ENCODE measurements around the gene PPM1G. TPM values are rescaled to one million over a fixed set of nuclear protein-coding genes. Genes with fewer than 3 reads are reported as not detected.

Gene PPM1G
- total and polyA plus RNA-seq, 2 experiments from 2014 or later, result 183 to 201 TPM

- TF ChIP-seq ZNF114 (CRISPR knock-in tag; IDR thresholded peaks at IDR 0.05), result no peak
- TF ChIP-seq CREB1 (CRISPR knock-in tag; IDR thresholded peaks at IDR 0.05; ENCODE audit: low read depth), result no peak
- no peak for TF ChIP-seq ZNF462 (CRISPR knock-in tag; IDR thresholded peaks at IDR 0.05)
- TF ChIP-seq POLR2AphosphoS5 (IDR thresholded peaks at IDR 0.05; ENCODE audit: low read depth), result no peak
- no peak for TF ChIP-seq EZH2phosphoT487 (IDR thresholded peaks at IDR 0.05; ENCODE audit: unreplicated experiment)
- TF ChIP-seq NANOG (IDR thresholded peaks at IDR 0.05; ENCODE audit: borderline replicate concordance), result no peak
- TF ChIP-seq EZH2 (IDR thresholded peaks at IDR 0.05; ENCODE audit: low read depth, unreplicated experiment), result no peak
These were observed 59.2 kb downstream of the PPM1G start (continued) for GRCh38 chr2:27350106-27350693.

GRCh38 chr2:27347641-27348040 is 61.8 kb downstream of the PPM1G start:
- ATAC-seq (no peak), DNase-seq (ENCODE audit: low spot score) (no peak)
- no peak overlapping the region for H3K4me3 ChIP-seq
- H4K20me1 ChIP-seq (replicated peaks; ENCODE audit: insufficient read depth), result peaks cover 42% of the 10 kb centered on the region
- H3K9me3 Mint-ChIP-seq, result no peaks in the 10 kb centered on the region
- peaks cover 9% of the 10 kb centered on the region; the same call in 2 of the 3 replicates for H3K4me1 Mint-ChIP-seq
- peaks cover 17% of the 10 kb centered on the region for H3K36me3 ChIP-seq (ENCODE audit: insufficient read depth)
- H3K79me2 ChIP-seq (replicated peaks; ENCODE audit: insufficient read depth), result peaks cover 97% of the 10 kb centered on the region
- H3K27ac ChIP-seq (ENCODE audit: low read depth), result no peak overlapping the region
- no peak overlapping the region for H3K4me2 ChIP-seq
- peaks cover 2% of the 10 kb centered on the region for H3K27me3 Mint-ChIP-seq (ENCODE audit: insufficient read depth, low read depth, poor library complexity)
- H3K9me2 ChIP-seq (ENCODE audit: insufficient read depth), result no peaks in the 10 kb centered on the region
- H3K27ac Mint-ChIP-seq, result no peak overlapping the region
- H3K27me3 ChIP-seq (ENCODE audit: insufficient read depth), result no peaks in the 10 kb centered on the region
- peaks cover 10% of the 10 kb centered on the region for H3K4me1 ChIP-seq (ENCODE audit: insufficient read depth)
- H3K4me3 Mint-ChIP-seq, result no peak overlapping the region
- H3K36me3 Mint-ChIP-seq (ENCODE audit: low read depth), result peaks cover 24% of the 10 kb centered on the region
- no peaks in the 10 kb centered on the region for H3F3A ChIP-seq (replicated peaks; ENCODE audit: low read depth)
- H2AFZ ChIP-seq, result no peak overlapping the region
- TF ChIP-seq ZNF462 (CRISPR knock-in tag; IDR thresholded peaks at IDR 0.05) (no peak), ETS1 (IDR thresholded peaks at IDR 0.05) (no peak), ZNF331 (CRISPR knock-in tag; IDR thresholded peaks at IDR 0.05; ENCODE audit: low read depth) (no peak)

All from GM23338 (cell line).